GM19463 (cell line): ENCODE measurements around the gene TMEM43.

Experiments
- ATAC-seq: cut with Tn5 transposase; IDR thresholded peaks from one replicate; pipeline ENCODE4 v1.9.1; 2021; ENCODE audit warnings: mild to moderate bottlenecking, moderate library complexity; ENCODE audit not compliant: unreplicated experiment

Gene TMEM43

DNA sequence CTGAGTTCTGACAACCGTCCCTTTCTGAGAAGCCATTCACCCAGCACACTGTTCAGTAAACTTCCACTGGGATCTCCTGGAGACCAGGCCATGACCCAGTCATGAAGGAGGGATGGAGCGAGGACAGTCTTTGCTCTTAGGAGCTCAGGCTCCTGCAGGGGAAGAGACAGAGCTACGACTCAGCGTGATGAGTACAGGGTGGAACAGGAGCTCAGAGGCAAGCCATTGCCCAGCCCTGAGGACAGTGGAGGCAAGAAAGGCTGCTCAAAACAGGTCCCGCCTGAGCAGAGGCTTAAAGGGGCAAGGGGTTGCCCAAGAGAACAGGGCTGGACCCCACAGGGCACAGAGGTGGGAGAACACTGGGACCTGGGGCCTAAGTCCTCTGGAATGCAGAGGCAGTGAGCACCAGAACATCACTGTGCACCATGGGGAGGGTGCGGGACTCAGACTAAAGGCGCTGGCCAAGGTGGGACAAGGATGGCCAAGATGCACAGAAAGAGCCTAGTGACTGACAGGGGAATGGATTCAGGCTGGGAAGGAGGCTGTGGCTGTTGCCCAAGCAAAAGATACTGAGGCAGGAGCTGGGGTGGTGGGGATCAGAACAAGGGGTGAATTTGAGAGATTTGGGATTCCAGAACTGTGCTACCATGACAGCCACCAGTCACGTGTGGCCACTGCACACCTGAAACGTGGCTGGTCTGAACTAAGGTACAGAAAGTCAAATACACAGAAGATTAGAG lies 25.8 kb downstream of the TMEM43 start:
- ATAC-seq, result no peak

DNA sequence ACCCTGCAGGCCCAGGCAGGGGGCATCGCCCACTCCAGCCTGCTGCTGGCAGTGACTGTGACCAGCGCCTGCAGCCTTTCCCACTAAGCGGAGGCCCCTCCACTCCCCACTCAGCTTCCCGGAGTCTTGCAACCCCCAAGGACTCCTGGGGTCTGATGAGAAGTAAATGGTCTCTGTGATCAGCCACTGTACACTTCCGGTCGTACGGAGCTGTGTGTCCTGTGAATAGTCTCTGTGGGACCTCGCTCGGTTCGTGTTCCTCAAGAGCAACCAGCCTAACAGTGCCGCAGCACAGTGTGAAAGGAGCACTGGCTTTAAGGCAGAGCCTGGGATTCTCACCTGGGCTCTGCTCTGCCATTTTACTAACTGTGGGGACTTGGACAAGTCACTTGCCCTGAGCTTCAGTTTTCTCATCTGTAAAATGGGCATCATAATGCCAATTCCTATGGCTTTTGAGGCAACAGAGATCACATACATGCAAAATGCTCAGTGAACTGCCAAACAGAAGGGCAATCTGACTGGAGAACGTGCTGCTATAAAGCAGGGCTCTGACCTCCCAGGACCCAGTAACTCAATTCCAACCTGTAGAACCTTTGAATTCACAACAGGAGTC lies 26.7 kb downstream of the TMEM43 start:
- ATAC-seq, result no peak

DNA sequence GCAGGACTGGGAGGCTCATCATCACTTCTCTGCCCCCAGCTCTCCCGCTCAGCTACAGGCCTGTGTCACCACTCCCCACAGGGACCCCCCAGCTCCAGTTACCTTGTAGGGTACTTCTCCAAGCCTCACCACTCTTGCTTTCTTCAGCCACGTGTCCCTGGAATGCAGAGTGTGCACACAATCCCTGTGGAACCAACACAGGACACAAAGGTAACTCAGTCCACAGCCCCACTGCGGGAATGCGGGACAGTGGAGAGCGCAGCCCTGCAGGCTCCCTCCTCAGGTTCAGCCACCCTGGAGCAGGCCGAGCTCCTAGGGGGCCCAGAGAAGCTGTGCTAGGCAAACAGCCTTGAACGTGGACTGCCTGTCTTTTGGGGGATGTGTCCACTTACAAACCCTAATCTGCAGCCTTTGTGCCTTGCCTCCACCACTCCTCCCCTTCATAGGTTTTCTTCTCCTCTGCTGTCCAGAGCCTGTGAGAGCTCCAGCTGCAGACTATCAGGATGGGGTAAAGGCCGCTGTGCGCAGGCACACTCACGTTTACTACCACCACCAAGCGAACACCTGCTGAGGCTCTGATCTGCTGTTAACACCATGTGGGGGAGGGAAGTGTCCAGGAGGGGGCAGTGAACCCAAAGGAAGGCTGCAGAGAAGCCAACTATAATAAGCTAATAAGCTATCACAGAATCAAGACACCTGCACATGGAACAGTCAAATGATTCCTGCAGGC lies 27.5 kb downstream of the TMEM43 start:
- ATAC-seq, result no peak

DNA sequence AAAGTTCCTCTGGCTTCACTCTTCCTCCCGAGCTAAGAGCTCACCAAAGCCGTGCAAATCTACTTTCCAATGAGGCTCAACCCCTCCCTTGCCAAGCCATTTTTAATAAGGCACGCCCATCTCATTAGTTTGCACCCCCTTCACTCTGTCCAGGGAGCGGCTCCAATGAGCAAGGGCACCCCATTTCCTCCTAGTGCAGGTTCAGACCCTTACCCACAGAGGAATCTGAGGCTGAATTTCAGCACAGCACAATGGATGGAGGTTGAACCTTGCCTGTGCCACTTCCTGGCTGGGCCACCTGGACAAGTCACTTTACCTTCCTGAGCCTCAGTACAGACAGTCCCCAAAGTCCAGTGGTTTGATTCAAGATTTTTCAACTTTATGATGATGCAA lies 28.1 kb downstream of the TMEM43 start:
- ATAC-seq, result no peak

DNA sequence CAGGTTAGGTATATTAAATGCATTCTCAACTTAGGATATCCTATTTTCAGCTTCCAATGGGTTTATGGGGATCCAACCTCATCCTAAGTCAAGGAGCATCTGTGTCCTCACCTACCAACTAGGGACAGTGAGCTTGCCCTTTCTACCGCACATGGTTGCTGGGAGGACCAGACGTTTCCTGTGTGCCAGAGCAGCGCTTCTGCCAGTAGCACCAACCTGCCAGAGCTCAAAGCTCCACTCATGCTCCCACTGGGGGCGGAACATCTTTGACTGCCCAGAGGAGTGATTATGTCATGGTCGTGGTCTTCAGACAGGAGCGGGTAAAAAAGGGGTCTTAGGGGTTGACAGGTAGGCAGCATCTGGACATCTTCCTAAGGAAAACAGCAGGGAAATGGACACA lies 28.8 kb downstream of the TMEM43 start:
- no peak for ATAC-seq

DNA sequence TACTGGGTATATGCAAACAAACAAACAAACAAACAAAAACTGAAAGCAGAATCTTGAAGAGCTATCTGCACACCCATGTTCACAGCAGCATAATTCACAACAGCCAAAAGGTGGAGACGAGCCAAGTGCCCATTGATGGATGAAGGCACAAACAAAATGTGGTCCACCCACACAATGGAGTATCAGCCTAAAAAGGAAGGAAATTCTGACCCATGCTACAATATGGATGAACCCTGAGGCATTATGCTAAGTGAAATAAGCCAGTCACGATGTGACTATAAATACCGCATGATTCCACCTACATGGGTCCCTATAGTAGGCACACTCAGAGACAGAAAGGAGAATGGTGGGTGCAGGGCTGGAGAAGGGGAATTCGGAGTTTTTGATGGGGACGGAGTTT lies 29.4 kb downstream of the TMEM43 start:
- no peak for ATAC-seq

DNA sequence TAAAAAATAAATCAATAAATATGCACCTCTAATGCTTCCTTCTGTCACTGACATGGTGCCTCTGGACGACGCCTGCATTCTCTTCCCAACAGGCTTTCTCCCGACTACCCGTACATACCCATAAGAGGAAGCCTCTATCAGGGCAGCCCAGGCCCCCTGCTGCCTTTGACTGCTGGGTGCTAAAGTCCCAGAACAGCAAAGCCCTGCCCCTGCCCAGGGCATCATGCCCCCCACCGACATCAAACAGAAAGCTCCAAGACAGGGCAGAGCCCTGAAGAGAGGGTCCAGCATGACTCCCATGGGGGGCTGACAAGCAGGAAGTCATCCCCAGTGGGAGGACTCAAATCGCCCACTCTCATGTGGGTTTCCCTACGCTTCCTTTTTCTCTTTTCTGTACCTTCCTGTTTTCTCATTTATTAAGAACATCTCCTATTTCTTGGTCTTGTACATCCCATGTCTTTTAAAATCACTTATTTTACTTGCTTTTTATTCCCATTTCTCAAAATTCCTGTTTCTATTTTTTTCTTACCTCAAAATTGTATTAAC lies 30.1 kb downstream of the TMEM43 start:
- no peak for ATAC-seq

DNA sequence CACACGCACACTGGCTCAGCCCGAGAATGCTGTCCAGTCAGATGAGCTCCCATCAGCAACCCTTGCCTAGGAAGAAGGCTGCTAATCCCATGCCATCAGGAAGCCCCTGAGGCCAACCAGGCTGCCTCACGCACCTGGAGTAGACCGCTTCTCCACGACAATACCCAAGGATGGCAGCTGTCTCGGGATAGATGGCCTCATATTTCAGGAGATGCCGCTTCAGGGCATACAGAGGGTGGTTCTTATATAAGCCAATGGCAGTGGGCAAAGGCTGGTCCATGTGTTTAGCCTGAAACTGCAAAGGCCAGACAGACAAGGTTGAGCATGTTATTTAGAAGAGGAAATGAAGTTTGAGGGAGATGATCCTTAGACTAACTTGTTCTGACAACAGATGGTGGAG lies 31.3 kb downstream of the TMEM43 start:
- ATAC-seq, result no peak

DNA sequence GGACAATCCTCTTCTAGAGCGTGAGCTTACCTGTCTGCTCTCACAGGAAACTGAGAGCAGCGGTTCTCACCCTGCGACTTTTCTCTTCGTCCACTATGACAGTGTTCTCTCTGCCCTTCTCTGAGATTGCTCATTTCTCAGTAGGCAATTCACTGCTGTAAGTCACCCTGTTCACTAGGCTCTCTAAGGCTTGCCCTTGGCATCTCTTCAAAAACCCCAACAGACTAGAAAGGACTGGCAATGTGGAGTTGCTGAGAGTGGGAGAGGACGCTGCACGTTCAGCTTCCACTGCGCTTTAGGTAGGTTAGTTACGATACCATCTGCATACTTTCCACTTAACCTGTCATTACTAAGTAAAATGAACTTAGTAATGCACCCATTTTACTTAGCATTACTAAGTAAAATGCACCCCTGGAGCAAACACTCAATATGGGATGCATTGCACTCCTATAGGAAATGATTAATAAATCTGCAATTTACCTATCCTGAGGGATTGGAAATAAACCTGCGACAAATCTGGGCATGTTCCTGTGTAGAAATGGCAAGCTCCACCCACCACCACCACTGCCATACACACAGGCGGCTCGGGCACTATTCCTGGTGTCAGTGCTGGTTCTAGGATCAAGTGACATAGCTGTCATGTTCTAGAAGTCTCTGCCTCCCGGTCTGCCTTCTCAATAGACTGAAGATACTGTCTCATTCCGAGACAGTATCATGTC lies 32.1 kb downstream of the TMEM43 start:
- no peak for ATAC-seq

DNA sequence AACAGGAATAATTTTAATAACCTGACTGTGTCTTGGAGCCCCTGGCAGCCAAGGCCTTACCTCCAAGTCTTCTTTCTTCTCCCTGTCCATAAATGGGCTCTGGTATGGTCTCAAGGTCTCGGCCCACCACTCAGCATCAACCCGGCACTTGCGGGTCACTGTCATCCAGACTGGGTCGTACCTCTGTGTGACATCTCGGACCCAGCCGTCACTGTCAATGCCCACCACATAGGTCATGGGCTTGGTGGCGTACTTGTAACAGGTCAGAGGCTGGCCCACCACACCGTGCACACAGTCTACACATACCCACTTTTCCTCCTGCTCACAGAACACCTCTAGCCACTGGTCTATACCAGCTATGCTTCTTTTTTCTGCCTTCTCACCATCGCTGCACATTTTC lies 33.1 kb downstream of the TMEM43 start:
- no peak for ATAC-seq

DNA sequence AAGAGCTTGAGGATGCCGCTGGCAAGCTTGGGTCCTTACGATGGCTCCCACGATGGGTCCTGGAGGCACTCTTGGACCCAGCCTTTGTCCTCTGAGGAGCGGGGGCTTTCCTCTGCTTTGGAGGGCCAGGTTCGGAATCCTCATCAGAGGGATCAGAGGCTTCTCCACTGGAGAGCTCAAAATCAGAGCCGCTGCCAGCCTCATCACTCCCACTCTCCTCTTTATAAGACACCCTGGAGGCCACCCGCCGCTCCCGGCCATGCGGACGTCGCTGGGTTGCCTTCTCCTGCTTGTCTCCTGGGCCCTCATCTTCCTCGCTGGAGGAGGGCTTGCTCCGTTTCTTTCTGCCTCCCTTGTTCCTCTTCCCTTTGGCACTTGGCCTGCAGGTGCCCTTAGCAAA lies 33.5 kb downstream of the TMEM43 start:
- no peak for ATAC-seq

DNA sequence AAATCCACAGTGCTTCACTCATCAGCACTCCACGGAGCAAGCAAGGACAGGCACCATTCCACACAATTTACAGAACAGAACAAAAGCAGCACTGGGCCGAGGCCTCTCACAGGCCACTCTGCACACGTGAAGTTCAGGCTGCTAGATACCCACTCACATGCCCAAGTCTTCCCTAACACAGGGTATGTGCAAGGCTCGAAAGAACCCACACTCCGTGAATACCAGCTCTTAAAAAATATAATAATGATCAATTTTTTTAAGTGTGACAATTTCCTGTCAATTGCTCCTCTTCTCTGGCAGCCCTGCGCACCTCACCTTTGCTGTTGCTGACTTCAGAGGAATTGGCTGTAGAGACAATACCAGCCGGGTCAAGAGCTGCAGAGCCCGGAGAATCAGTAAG lies 34.6 kb downstream of the TMEM43 start:
- no peak for ATAC-seq

DNA sequence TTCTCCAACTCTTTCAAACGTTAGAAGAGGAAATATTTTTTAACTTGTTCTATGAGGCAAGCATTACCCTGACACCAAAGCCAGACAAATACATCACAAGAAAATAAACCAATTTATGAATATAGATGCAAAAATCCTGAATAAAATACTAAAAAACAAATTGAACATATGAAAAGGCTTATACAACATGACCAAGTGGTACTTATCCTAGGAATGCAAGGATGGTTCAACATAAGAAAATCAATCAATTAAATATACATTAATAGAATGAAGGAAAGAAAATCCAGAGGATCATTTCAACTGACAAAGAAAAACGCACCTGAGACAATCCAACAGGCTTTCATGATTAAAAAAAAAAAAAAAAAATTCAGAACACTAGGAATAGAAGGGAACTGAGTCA lies 36.4 kb downstream of the TMEM43 start:
- no peak for ATAC-seq

DNA sequence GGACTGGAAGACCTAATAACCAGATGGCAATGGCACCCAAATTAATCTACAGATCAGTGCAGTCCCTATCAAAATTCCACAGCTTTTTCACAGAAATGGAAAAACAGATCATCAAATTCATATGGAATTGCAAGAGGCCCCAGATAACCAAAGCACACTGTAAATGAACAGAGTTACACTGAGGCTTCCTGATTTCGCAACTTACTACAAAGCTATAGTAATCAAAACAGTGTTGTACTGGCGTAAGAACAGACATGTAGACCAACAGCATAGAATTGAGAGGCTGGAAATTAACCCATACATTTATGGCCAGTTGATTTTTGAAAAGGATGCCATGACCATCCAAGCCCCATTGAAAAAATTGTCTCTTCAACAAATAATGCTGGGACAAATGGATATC lies 37.3 kb downstream of the TMEM43 start:
- ATAC-seq, result no peak

DNA sequence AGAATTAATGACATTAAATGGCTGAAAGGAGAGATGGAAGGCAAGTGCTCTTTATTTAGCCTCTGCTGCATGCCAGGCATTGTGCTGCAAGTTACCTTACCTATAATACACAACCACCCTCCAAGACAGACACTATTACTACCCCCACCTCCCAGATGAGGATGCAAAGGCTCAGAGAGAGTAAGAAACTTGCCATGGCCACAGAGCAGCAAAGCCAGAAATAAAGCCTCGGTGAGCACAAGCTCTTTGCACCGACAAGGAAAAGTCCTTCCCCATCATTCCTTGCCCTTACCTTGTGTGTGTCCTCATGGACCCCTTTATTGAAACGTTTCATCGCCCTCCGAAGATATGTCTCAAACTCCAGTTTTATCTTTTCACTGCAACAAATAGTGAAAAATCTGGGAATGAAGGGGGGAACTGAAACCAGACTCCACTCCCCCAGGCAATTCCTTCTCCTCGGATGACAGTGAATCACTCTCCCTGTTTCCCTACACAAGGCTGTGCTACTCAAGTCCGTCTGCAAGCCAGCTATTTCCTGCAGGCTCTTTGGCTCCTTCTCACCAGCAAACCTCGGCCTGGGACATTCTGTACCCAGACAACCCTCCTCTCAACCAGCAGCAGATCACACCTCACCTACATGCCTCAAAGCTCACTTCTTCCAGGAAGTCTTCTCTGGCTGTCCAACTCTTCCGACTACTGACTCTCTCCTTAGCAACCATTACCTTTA lies 42.2 kb downstream of the TMEM43 start:
- no peak for ATAC-seq

DNA sequence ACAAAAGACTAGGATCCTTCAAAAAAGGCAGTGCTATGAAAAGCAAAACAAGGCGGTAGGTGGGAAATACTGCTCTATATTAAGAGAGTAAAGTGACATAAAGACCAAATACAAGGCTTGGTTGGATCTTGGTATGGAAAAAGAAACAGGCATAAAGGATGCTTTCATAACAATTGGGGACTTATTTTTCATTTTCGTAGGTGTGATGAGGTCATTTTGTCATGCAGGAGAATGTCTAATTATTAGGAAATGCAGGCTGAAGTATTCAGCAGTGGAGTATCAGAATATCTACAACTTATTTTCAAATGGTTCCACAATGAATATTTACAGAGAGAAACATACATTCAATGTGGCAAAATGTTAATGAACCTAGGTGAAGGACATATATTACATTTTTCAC lies 44.6 kb downstream of the TMEM43 start:
- ATAC-seq, result no peak

DNA sequence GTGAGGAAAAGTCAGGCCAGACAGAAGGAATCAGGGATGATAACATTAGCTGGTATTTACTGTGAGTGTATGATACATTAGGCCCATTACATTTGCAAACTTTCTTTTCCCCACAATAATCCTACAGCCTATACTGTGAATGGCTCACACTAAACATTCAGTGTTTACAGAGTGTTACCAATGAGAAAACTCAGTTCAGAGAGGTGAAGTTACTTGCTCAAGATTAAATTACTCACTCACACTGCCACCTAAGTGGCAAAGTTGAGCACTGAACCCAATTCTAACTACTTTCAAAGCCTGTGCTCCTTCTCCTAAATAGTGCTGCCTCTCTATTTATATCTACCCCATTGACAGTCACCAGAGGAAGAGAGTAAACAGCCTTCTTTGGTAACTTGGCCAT lies 45.0 kb downstream of the TMEM43 start:
- ATAC-seq, result no peak

DNA sequence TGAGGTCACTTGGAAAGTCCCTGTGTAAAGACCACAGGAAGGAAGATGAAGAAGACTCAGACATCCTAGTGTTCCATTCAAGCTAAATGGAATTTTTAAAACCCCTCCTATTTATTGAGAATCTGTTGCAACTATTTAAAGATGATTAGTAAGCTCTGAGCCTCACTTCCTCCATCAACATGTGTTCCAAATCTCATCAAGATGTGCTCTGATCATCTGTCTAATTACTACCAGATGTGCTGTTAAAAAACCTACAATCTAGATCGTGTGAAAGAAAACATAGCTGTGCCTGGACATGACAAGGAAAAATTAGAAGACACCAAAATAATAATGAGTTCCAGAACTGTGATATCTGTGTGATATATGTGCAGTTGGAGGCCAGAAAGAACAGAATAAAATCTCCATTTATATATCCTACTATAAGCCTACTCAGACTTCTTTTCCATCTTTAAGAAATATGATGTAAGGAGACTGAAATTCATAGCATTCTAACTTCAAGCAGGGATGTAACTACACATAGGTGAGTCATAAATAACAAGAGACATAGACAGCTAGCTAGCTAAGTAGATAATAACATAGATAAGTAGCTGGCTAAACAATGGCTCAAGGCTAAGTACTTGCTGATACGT lies 45.8 kb downstream of the TMEM43 start:
- ATAC-seq, result no peak

DNA sequence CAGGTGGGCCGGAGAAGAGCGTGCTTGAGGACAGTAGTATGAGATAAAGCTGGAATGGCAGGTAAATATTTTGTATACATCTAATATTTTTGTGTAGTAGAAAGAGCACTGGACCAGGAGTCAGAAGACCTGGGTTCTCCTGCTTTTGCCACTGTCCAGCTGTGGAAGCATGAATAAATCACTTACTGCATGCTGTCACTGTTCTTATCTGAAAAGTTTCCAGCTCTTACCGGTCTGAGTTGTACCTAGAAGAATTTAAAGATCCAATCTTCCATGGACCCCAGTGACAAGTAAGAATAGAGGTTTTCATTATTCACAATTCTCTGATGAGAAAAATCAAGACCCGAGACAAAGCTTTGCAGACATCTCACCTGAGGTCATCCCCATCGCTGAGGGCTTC lies 47.6 kb downstream of the TMEM43 start:
- ATAC-seq, result no peak

DNA sequence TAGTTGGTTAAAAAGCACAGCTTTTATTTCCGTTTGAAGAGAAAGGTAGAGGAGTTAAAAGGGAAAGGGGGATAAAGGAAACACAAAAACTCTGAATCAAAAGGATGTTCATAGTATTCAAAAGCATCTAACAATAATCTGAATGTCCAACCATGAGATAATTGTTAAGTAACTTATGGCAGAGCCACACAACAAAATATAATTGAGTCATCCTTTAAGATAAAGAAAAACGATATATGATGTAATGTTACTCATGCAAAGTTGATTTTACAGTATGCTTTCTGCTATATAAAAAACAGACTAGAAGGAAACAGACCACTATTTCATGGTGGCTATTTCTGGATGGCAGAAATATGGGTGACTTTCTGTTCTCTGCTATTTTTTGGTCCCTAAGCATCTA lies 49.6 kb downstream of the TMEM43 start:
- no peak for ATAC-seq
